NCI-H2029 (cell line): Measurements from ENCODE around the gene PCDHGB1.
"Not testable (repeated sequence)": the region's sequence is repeated elsewhere in the genome, so short reads cannot be mapped to it uniquely, and the experiment has no call there.

ENCODE experiments used
- DNase-seq: peaks from one replicate; lab custom pipeline; 2025; lab: John Stamatoyannopoulos, UW

Gene PCDHGB1

DNA sequence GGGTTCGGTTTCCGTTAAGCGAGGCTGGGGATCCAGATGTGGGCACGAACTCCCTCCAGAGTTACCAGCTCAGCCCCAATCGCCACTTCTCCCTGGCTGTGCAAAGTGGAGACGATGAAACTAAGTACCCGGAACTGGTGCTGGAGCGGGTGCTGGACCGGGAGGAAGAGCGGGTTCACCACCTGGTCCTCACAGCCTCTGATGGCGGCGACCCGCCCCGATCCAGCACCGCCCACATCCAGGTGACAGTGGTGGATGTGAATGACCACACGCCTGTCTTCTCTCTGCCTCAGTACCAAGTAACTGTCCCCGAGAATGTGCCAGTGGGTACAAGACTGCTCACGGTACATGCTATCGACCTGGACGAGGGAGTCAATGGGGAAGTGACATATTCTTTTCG is 33.4 kb downstream of the PCDHGB1 start:
- no peak for DNase-seq

DNA sequence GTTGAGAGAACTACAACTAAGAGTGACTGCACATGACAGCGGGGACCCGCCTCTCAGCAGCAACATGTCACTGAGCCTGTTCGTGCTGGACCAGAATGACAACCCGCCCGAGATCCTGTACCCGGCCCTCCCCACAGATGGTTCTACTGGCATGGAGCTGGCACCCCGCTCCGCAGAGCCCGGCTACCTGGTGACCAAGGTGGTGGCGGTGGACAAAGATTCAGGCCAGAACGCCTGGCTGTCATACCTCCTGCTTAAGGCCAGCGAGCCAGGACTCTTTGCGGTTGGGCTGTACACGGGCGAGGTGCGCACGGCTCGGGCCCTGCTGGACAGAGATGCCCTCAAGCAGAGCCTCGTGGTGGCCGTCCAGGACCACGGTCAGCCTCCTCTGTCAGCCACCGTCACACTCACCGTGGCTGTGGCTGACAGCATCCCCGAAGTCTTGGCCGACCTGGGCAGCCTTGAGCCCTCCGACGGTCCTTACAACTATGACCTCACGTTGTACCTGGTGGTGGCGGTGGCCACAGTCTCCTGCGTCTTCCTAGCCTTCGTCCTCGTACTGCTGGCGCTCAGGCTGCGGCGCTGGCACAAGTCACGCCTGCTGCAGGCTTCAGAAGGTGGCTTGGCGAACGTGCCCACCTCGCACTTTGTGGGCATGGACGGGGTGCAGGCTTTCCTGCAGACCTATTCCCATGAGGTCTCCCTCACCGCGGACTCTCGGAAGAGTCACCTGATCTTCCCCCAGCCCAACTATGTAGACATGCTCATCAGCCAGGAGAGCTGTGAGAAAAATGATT is 34.8 kb downstream of the PCDHGB1 start:
- DNase-seq, result no peak

DNA sequence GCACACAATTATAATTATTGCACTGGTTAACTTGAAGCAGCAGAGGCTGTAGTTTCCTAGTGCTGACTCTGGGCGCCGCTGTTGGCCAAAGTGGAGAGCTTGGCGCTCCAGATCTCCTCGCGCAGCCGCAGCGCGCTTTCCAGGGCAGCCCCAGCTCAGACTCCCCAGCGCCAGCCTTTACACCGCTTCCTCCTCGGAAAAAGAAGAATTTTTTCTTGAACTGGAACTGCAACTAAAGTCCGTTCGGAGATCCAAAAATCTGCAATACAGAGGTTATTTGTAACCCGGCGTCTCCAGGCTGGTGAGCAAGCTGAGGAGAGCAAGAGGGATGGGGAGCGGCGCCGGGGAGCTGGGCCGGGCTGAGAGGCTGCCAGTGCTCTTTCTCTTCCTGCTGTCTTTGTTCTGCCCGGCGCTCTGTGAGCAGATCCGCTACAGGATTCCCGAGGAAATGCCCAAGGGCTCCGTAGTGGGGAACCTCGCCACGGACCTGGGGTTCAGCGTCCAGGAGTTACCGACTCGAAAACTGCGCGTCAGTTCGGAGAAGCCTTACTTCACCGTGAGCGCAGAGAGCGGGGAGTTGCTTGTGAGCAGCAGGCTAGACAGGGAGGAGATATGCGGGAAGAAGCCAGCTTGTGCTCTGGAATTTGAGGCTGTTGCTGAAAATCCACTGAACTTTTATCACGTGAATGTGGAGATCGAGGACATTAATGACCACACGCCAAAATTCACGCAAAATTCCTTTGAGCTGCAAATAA is 37.8 kb downstream of the PCDHGB1 start, which contains the start of gene PCDHGB4:
PCDHGB4 (plus strand) TSS at position 142 of the 755 bp plus-strand sequence; CDS start at position 329, 187 bp downstream.
- not testable (repeated sequence) for DNase-seq

DNA sequence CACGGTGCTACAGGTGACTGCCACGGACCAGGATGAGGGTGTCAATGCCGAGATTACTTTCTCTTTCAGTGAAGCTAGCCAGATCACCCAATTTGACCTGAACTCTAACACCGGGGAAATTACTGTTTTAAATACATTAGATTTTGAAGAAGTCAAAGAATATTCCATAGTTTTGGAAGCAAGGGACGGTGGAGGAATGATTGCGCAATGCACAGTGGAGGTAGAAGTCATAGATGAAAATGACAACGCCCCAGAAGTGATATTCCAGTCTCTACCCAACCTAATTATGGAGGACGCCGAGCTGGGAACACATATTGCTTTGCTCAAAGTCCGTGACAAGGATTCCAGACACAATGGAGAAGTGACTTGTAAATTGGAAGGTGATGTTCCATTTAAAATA is 38.8 kb downstream of the PCDHGB1 start:
- DNase-seq, result no peak

DNA sequence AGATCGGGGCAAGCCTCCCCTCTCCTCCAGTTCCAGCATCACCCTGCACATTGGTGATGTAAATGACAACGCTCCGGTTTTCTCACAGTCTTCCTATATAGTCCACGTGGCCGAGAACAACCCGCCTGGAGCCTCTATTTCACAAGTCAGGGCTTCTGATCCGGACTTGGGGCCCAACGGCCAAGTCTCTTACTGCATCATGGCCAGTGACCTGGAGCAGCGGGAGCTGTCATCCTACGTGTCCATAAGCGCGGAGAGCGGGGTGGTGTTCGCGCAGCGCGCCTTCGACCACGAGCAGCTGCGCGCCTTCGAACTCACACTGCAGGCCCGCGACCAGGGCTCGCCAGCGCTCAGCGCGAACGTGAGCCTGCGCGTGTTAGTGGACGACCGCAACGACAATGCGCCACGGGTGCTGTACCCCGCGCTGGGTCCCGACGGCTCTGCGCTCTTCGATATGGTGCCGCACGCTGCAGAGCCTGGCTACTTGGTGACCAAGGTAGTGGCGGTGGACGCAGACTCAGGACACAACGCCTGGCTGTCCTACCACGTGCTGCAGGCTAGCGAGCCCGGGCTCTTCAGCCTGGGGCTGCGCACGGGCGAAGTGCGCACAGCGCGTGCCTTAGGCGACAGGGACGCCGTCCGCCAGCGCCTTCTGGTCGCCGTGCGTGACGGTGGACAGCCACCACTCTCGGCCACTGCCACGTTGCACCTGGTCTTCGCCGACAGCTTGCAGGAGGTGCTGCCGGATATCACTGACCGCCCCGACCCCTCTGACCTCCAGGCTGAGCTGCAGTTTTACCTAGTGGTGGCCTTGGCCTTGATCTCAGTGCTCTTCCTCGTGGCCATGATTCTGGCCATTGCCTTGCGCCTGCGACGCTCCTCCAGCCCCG is 39.5 kb downstream of the PCDHGB1 start:
- no peak for DNase-seq

DNA sequence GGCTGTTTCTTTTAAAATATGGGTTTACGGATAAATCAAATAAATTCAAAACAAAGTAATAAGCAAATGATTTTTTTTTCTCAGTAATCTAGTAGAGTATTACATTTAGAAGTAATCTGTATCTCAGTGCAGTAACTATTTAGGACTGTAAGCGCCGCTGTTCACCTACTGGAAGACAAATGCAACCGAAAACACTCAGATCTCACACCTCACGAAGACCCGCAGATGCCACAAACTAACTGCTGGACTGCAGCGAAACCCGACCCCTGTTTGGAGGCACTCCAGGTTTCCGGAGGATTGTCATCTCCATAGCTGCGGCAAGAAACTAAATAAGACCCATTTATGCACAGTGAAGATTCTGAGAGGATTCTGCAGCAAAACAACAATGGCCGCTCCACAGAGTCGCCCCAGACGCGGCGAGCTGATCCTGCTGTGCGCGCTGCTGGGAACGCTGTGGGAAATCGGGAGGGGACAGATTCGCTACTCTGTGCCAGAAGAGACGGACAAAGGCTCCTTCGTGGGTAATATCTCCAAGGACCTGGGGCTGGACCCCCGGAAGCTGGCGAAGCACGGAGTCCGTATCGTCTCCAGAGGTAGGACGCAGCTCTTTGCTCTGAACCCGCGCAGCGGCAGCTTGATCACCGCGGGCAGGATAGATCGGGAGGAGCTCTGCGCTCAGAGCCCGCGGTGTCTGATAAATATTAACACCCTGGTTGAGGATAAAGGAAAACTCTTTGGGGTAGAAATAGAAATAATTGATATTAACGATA is 42.7 kb downstream of the PCDHGB1 start, which contains the start of gene PCDHGA8:
PCDHGA8 (plus strand) TSS at position 205 of the 770 bp plus-strand sequence; CDS start at position 386, 181 bp downstream.
- DNase-seq, result no peak

DNA sequence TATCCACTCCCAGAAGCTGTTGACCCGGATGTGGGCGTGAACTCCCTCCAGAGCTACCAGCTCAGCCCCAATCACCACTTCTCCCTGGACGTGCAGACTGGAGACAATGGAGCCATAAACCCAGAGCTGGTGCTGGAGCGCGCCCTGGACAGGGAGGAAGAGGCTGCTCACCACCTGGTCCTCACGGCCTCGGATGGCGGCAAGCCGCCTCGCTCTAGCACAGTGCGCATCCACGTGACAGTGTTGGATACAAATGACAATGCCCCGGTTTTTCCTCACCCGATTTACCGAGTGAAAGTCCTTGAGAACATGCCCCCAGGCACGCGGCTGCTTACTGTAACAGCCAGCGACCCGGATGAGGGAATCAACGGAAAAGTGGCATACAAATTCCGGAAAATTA is 43.4 kb downstream of the PCDHGB1 start:
- no peak for DNase-seq

DNA sequence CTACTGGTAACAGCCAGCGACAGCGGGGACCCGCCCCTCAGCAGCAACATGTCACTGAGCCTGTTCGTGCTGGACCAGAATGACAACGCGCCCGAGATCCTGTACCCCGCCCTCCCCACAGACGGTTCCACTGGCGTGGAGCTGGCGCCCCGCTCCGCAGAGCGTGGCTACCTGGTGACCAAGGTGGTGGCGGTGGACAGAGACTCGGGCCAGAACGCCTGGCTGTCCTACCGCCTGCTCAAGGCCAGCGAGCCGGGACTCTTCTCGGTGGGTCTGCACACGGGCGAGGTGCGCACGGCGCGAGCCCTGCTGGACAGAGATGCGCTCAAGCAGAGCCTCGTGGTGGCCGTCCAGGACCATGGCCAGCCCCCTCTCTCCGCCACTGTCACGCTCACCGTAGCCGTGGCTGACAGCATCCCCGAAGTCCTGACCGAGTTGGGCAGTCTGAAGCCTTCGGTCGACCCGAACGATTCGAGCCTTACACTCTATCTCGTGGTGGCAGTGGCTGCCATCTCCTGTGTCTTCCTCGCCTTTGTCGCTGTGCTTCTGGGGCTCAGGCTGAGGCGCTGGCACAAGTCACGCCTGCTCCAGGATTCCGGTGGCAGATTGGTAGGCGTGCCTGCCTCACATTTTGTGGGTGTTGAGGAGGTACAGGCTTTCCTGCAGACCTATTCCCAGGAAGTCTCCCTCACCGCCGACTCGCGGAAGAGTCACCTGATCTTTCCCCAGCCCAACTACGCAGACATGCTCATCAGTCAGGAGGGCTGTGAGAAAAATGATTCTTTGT is 44.7 kb downstream of the PCDHGB1 start:
- DNase-seq, result not testable (repeated sequence)

DNA sequence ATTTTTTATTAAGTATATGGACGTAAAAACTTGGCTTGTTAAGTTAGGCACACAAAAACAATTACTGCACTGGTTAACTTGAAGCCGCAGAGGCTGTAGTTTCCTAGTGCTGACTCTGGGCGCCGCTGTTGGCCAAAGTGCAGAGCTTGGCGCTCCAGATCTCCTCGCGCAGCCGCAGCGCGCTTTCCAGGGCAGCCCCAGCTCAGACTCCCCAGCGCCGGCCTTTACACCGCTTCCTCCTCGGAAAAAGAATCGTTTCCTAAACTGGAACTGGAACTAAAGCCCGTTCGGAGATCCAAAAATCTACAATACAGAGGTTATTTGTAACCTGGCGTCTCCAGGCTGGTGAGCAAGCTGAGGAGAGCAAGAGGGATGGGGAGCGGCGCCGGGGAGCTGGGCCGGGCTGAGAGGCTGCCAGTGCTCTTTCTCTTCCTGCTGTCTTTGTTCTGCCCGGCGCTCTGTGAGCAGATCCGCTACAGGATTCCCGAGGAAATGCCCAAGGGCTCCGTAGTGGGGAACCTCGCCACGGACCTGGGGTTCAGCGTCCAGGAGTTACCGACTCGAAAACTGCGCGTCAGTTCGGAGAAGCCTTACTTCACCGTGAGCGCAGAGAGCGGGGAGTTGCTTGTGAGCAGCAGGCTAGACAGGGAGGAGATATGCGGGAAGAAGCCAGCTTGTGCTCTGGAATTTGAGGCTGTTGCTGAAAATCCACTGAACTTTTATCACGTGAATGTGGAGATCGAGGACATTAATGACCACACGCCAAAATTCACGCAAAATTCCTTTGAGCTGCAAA is 48.1 kb downstream of the PCDHGB1 start, which contains the start of gene PCDHGB5:
PCDHGB5 (plus strand) TSS at position 192 of the 796 bp plus-strand sequence; CDS start at position 373, 181 bp downstream.
- not testable (repeated sequence) for DNase-seq

DNA sequence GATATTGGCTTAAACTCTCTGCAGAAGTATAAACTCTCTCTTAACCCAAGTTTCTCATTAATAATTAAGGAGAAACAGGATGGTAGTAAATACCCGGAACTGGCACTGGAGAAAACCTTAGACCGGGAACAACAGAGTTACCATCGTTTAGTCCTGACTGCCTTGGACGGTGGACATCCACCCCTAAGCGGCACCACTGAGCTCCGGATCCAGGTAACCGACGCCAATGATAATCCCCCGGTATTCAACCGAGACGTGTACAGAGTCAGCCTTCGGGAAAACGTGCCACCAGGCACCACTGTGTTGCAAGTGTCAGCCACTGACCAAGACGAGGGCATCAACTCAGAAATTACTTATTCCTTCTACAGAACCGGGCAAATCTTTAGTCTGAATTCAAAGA is 48.7 kb downstream of the PCDHGB1 start:
- DNase-seq, result no peak

DNA sequence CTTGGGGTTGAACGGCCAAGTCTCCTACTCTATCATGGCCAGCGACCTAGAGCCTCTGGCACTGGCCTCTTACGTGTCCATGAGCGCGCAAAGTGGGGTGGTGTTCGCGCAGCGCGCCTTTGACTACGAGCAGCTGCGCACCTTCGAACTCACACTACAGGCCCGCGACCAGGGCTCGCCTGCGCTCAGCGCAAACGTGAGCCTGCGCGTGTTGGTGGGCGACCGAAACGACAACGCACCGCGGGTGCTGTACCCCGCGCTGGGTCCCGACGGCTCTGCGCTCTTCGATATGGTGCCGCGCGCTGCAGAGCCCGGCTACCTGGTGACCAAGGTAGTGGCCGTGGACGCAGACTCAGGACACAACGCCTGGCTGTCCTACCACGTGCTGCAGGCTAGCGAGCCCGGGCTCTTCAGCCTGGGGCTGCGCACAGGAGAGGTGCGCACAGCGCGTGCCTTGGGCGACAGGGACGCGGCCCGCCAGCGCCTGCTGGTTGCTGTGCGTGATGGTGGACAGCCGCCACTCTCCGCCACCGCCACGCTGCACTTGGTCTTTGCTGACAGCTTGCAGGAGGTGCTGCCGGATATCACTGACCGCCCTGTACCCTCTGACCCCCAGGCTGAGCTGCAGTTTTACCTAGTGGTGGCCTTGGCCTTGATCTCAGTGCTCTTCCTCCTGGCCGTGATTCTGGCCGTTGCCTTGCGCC is 49.8 kb downstream of the PCDHGB1 start:
- no peak for DNase-seq
